ENCODE data around the gene PKNOX2. TPM values are rescaled to one million over a fixed set of nuclear protein-coding genes. Genes with fewer than 3 reads are reported as not detected.

Gene PKNOX2
- total RNA-seq, 1 experiment from 2014 or later, result not detected

GRCh38 chr11:125414121-125414520, 249.6 kb downstream of the PKNOX2 start:
- DNase-seq, result no peak
- Mint-ChIP-seq H3K4me1 (ENCODE audit: low read depth, unreplicated experiment) (no peaks in the 10 kb centered on the region), H3K9me3 (ENCODE audit: low read depth, unreplicated experiment) (no peaks in the 10 kb centered on the region), H3K36me3 (ENCODE audit: insufficient read depth, unreplicated experiment) (no peaks in the 10 kb centered on the region), H3K4me3 (ENCODE audit: low read depth, unreplicated experiment) (no peak overlapping the region), H3K27me3 (ENCODE audit: unreplicated experiment) (peaks cover 66% of the 10 kb centered on the region), H3K27ac (ENCODE audit: unreplicated experiment) (no peak overlapping the region)
- no TSS peak for BruUV-seq (replicated peaks)
- intact Hi-C loops (cut with micrococcal nuclease; ENCODE audit: unreplicated experiment), result no loop called here
- CTCF ChIA-PET, result no interaction called here
- TF ChIP-seq, protein P1, sequence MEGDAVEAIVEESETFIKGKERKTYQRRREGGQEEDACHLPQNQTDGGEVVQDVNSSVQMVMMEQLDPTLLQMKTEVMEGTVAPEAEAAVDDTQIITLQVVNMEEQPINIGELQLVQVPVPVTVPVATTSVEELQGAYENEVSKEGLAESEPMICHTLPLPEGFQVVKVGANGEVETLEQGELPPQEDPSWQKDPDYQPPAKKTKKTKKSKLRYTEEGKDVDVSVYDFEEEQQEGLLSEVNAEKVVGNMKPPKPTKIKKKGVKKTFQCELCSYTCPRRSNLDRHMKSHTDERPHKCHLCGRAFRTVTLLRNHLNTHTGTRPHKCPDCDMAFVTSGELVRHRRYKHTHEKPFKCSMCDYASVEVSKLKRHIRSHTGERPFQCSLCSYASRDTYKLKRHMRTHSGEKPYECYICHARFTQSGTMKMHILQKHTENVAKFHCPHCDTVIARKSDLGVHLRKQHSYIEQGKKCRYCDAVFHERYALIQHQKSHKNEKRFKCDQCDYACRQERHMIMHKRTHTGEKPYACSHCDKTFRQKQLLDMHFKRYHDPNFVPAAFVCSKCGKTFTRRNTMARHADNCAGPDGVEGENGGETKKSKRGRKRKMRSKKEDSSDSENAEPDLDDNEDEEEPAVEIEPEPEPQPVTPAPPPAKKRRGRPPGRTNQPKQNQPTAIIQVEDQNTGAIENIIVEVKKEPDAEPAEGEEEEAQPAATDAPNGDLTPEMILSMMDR (IDR thresholded peaks at IDR 0.05; ENCODE audit: unreplicated experiment), result no peak

DNA sequence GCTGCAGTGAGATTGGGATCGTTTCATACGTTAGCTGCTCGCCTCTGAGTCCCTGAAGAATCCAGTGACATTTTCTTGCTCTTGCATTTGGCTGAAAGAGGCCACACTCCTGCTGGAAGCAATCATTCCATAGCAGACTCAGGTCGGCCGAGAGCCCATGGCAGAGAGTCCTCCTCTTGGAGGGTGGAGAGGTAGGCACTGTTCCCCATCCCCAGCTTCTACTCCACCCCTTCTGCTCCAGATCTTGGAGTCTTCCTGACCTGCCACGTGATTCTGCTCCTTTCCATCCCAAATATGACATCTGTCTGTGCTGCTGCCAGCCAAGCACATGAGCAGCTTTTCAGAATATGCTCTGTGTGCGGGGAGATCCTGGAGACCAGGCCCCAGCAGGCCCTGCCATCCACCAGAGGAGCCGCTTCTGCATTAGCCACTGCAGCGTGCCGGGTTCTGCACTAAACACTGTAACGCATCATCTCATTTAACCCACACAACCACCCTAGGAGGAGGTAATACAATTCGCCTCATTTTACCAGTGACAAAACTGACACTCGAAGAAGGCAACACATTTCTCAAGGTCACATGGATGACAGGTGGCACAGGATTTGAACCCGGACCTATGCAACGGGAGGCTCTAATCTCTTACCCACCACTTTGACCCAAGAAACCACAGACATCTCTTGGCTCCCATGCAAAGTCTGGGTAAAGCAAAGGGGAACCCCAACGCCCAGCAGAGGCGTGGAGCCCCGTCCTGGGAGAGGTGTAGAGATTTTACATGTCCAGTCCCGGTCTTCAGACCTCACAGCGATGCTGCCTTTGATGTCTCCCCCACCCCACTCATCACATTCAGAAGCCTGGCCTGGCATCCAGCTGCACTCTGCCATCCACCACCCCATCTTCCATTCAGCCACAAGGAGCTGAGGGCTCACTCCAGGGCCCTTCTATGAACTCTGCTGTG, 252.7 kb downstream of the PKNOX2 start:
- H3K4me1 Mint-ChIP-seq (ENCODE audit: low read depth, unreplicated experiment), result no peaks in the 10 kb centered on the region
- CTCF ChIA-PET, result no interaction called here
- no peaks in the 10 kb centered on the region for H3K36me3 Mint-ChIP-seq (ENCODE audit: insufficient read depth, unreplicated experiment)
- no peaks in the 10 kb centered on the region for H3K9me3 Mint-ChIP-seq (ENCODE audit: low read depth, unreplicated experiment)
- peaks cover 53% of the 10 kb centered on the region for H3K27me3 Mint-ChIP-seq (ENCODE audit: unreplicated experiment)
- no TSS peak for BruUV-seq (replicated peaks)
- H3K4me3 Mint-ChIP-seq (ENCODE audit: low read depth, unreplicated experiment), result no peak overlapping the region
- no peak for DNase-seq
- intact Hi-C loops (cut with micrococcal nuclease; ENCODE audit: unreplicated experiment), result no loop called here
- no peak overlapping the region for H3K27ac Mint-ChIP-seq (ENCODE audit: unreplicated experiment)
- TF ChIP-seq, protein P1 (IDR thresholded peaks at IDR 0.05; ENCODE audit: unreplicated experiment), result no peak

DNA sequence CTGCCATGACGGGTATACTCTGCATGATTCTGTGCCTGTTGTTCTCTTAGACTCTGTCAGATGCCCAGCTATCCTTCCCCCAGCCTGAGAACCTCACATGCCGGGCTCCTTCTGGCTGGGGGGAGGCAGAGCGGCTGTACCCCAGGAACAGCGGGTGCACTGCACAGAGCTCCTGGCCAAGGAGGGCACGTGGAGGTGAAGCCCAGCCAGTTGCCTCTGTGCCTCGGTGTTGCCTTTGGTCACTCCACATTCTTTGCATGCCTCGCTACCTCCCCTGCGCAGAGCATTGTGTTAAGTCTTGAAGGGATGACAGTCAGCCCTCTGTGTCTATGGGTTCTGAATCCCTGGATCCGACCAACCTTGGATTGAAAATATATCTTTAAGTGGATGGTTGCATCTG, 253.8 kb downstream of the PKNOX2 start:
- TF ChIP-seq, protein P1 (IDR thresholded peaks at IDR 0.05; ENCODE audit: unreplicated experiment), result no peak
- Mint-ChIP-seq H3K27ac (ENCODE audit: unreplicated experiment) (no peak overlapping the region), H3K4me1 (ENCODE audit: low read depth, unreplicated experiment) (no peaks in the 10 kb centered on the region), H3K9me3 (ENCODE audit: low read depth, unreplicated experiment) (no peaks in the 10 kb centered on the region), H3K27me3 (ENCODE audit: unreplicated experiment) (peaks cover 52% of the 10 kb centered on the region), H3K4me3 (ENCODE audit: low read depth, unreplicated experiment) (no peak overlapping the region), H3K36me3 (ENCODE audit: insufficient read depth, unreplicated experiment) (no peaks in the 10 kb centered on the region)
- no TSS peak for BruUV-seq (replicated peaks)
- DNase-seq, result no peak
- CTCF ChIA-PET, result no interaction called here
- intact Hi-C loops (cut with micrococcal nuclease; ENCODE audit: unreplicated experiment), result no loop called here

DNA sequence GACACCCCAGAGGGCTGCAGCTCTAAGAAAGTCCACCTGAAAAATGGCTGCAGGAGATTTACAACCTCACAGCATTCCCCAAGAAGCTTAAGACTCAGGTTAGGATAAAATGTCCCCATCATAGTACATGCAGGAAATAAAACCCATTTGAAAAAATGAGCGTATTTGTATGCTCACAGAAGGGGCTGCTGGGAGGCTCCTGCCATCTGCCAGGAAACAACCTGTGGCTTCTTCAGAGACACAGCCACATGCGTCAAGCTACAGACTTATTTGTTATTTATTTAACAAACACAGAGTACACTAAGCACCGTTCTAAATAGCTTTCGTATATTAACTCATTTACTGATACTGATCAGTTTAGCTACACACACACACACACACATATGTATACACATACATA, 258.1 kb downstream of the PKNOX2 start:
- no peak for DNase-seq
- no TSS peak for BruUV-seq (replicated peaks)
- H3K4me1 Mint-ChIP-seq (ENCODE audit: low read depth, unreplicated experiment), result no peaks in the 10 kb centered on the region
- peaks cover 81% of the 10 kb centered on the region for H3K27me3 Mint-ChIP-seq (ENCODE audit: unreplicated experiment)
- no peak overlapping the region for H3K27ac Mint-ChIP-seq (ENCODE audit: unreplicated experiment)
- H3K4me3 Mint-ChIP-seq (ENCODE audit: low read depth, unreplicated experiment), result no peak overlapping the region
- H3K36me3 Mint-ChIP-seq (ENCODE audit: insufficient read depth, unreplicated experiment), result no peaks in the 10 kb centered on the region
- no peaks in the 10 kb centered on the region for H3K9me3 Mint-ChIP-seq (ENCODE audit: low read depth, unreplicated experiment)
- intact Hi-C loops (cut with micrococcal nuclease; ENCODE audit: unreplicated experiment), result no loop called here
- CTCF ChIA-PET, result interaction anchor here (0.6 kb wide), 1 partner anchor 18 kb away, joined by 3 read pairs; no protein-coding TSS in a partner anchor
- TF ChIP-seq, protein P1 (IDR thresholded peaks at IDR 0.05; ENCODE audit: unreplicated experiment), result no peak
